ENCODE data around the gene BCL2L2. TPM values are rescaled to one million over a fixed set of nuclear protein-coding genes. Genes with fewer than 3 reads are reported as not detected.

Gene BCL2L2
- total and polyA plus RNA-seq, 2 of the 8 experiments (the other 6 are each of a cell fraction or from before 2014, with no cell fraction given), result 9.3 to 13.8 TPM

GRCh38 chr14:23299986-23300686 is 6.5 kb upstream of the BCL2L2 start (continued):
- TF ChIP-seq KDM1A (IDR thresholded peaks at IDR 0.05; ENCODE audit: borderline replicate concordance, low read length) (no peak), CREB1 (IDR thresholded peaks at IDR 0.05) (no peak)

Measured in H1 (cell line).